OCI-LY7 (cell line): ENCODE results near the gene RASAL1. TPM values are rescaled to one million over a fixed set of nuclear protein-coding genes. Genes with fewer than 3 reads are reported as not detected.

Source experiments
- BruUV-seq: library from RNA; stranded (reverse); fragments of 400-500 nt; replicated peaks from 2 replicates; lab custom pipeline; 2021; lab: Mats Ljungman, UMichigan
- CTCF ChIA-PET: fragments of 300-600 bp; sonication (Branson Sonifier 250); formaldehyde crosslinking; loops from one replicate; lab custom pipeline; 2022; ENCODE audit warnings: antibody characterized with exemption; ENCODE audit not compliant: unreplicated experiment; lab: Charles Lee
- POLR2A ChIA-PET: fragments of 300-600 bp; sonication (Branson Sonifier 250); formaldehyde crosslinking; loops from one replicate; lab custom pipeline; 2022; ENCODE audit warnings: antibody characterized with exemption; lab: Charles Lee
- DNase-seq: peaks from one replicate; pipeline ENCODE4 v3.0.0-alpha.2; 2015; ENCODE audit warnings: low spot score
- H2AFZ ChIP-seq: fragments of 200-600 bp; sonication (generic), shearing (Covaris generic); 2 replicates; pipeline ENCODE4 v1.6.1; 2014; ENCODE audit warnings: mild to moderate bottlenecking, antibody characterized with exemption, low read length, moderate library complexity
- H3K27ac ChIP-seq: fragments of 200-600 bp; sonication (generic); 2 replicates; pipeline ENCODE4 v1.5.1; 2014; ENCODE audit warnings: mixed run types, low read depth, mild to moderate bottlenecking, moderate library complexity, low read length, inconsistent platforms; ENCODE audit not compliant: poor library complexity, severe bottlenecking
- H3K36me3 ChIP-seq: fragments of 200-600 bp; sonication (generic); 2 replicates; pipeline ENCODE4 v1.6.1; 2014; ENCODE audit warnings: mild to moderate bottlenecking, antibody characterized with exemption, low read length, moderate library complexity, mixed read lengths; ENCODE audit not compliant: insufficient read depth
- H3K4me1 ChIP-seq: fragments of 200-600 bp; sonication (generic); 2 replicates; pipeline ENCODE4 v1.5.1; 2014; ENCODE audit warnings: mild to moderate bottlenecking, low read length; ENCODE audit not compliant: insufficient read depth, poor library complexity, severe bottlenecking
- H3K4me2 ChIP-seq: fragments of 200-600 bp; sonication (generic); 2 replicates; pipeline ENCODE4 v1.6.1; 2014; ENCODE audit warnings: mild to moderate bottlenecking, low read length
- H3K4me3 ChIP-seq: fragments of 200-600 bp; sonication (generic); 2 replicates; pipeline ENCODE4 v1.5.1; 2014; ENCODE audit warnings: mild to moderate bottlenecking, low read depth, low read length; ENCODE audit not compliant: poor library complexity, severe bottlenecking
- H3K79me2 ChIP-seq: fragments of 200-600 bp; sonication (generic); 2 replicates; pipeline ENCODE4 v1.6.1; 2016; ENCODE audit warnings: low read depth, mild to moderate bottlenecking, low read length, moderate library complexity, mixed read lengths; ENCODE audit not compliant: insufficient read depth
- H3K9me2 ChIP-seq: fragments of 200-600 bp; sonication (generic); 2 replicates; pipeline ENCODE4 v1.6.1; 2016; ENCODE audit warnings: mild to moderate bottlenecking, low read length, mixed read lengths; ENCODE audit not compliant: insufficient read depth
- H3K9me3 ChIP-seq: fragments of 200-600 bp; sonication (generic); 2 replicates; pipeline ENCODE4 v1.6.1; 2014; ENCODE audit warnings: mild to moderate bottlenecking, mixed run types, low read length, mixed read lengths
- H4K20me1 ChIP-seq: fragments of 200-600 bp; sonication (generic); 2 replicates; pipeline ENCODE4 v1.6.1; 2014; ENCODE audit warnings: mild to moderate bottlenecking, antibody characterized with exemption, low read length, moderate library complexity, mixed read lengths; ENCODE audit not compliant: insufficient read depth
- CTCF ChIP-seq: fragments of 200-600 bp; sonication (generic); conservative IDR thresholded peaks from 2 replicates; pipeline ENCODE4 v1.5.1; 2014; ENCODE audit warnings: mild to moderate bottlenecking, antibody characterized with exemption, low read length, moderate library complexity, mixed read lengths
- EZH2phosphoT487 ChIP-seq: fragments of 200-600 bp; sonication (generic); IDR thresholded peaks from 2 replicates; pipeline ENCODE4 v1.6.1; 2018; ENCODE audit warnings: low read depth, borderline replicate concordance, mild to moderate bottlenecking, mixed run types, antibody characterized with exemption, low read length, moderate library complexity, mixed read lengths
- intact Hi-C: fragments of 100-400 bp; cut with micrococcal nuclease; formaldehyde crosslinking; loops from one replicate; pipeline ENCODE4 v1.10.0; 2022; ENCODE audit not compliant: unreplicated experiment
- total RNA-seq, 2 experiments: library from RNA; depleted of rRNA in 1 of 2; stranded (reverse); fragments of >200 nt in 1 of 2; shearing (Covaris generic) in 1 of 2; gene quantifications; 2 replicates each; pipeline ENCODE4 v1.2.3, GENCODE V29; 2014 to 2022

The RASAL1 gene
- total RNA-seq, 2 experiments from 2014 or later: 74.4 to 89.1 TPM

DNA sequence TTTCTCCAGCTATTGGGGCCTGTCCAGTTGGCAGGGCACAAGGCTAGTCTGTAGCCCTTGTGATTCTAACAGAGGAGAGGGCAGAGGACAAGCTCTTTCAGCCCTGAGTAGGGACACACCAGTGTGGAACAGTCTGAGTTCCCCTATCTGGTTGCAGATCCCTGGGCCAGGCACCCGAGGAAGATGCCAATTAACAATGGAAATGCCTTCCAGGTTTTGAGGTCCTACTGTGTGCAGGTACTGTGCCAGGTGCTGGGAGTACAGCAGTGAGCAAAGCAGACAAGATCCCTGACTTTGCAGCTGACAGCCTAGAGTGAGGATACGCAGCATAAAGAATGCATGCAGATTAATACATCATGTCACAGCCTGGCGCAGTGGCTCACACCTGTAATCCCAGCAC, 62.0 kb downstream of the RASAL1 start:
- H3K4me3 ChIP-seq: peak overlapping the region; percentile 10
- TF ChIP-seq CTCF (no peak), EZH2phosphoT487 (no peak)
- H3K4me2 ChIP-seq: peak overlapping the region; percentile 94
- no peaks in the 10 kb centered on the region for H3K9me2 ChIP-seq
- peaks cover 82% of the 10 kb centered on the region for H3K36me3 ChIP-seq
- H3K9me3 ChIP-seq: no peaks in the 10 kb centered on the region
- no peak overlapping the region for H2AFZ ChIP-seq
- no TSS peak for BruUV-seq
- peak overlapping the region; percentile 97 for H3K27ac ChIP-seq
- ChIA-PET CTCF (interaction anchor here (3.9 kb wide), 1 partner anchor 10 kb away, joined by 15 read pairs; no protein-coding TSS in a partner anchor), POLR2A (interaction anchor here (1.1 to 18.1 kb wide), 4 partner anchors 18 to 100 kb away, joined by 3 to 235 read pairs (median 6); partner anchors contain the start of gene DTX1)
- peak; percentile 45 for DNase-seq
- peaks cover 95% of the 10 kb centered on the region for H3K4me1 ChIP-seq
- intact Hi-C loops: no loop called here
- no peaks in the 10 kb centered on the region for H4K20me1 ChIP-seq
- H3K79me2 ChIP-seq: peaks cover 70% of the 10 kb centered on the region

- POLR2A ChIA-PET: interaction anchor here (0.6 to 18.1 kb wide), 3 partner anchors 15 to 18 kb away, joined by 4 to 235 read pairs (median 7); partner anchors contain the start of gene DTX1
- DNase-seq: no peak
- Histone ChIP-seq H4K20me1 (no peaks in the 10 kb centered on the region; the same call in 1 of the 2 replicates), H3K36me3 (peaks cover 84% of the 10 kb centered on the region), H3K4me3 (no peak overlapping the region), H2AFZ (no peak overlapping the region), H3K4me1 (peaks cover 96% of the 10 kb centered on the region), H3K4me2 (peak overlapping the region; percentile 94), H3K79me2 (peaks cover 73% of the 10 kb centered on the region), H3K9me3 (no peaks in the 10 kb centered on the region), H3K9me2 (no peaks in the 10 kb centered on the region), H3K27ac (peak overlapping the region; percentile 97)
- intact Hi-C loops: no loop called here
- TF ChIP-seq EZH2phosphoT487 (no peak), CTCF (no peak)
- CTCF ChIA-PET: interaction anchor here (3.9 kb wide), 1 partner anchor 9 kb away, joined by 15 read pairs; no protein-coding TSS in a partner anchor
- no TSS peak for BruUV-seq
Observed at GRCh38 chr12:113072136-113072535, 63.4 kb downstream of the RASAL1 start.
